Measurements from ENCODE around the gene ZNF800.

Gene ZNF800

DNA sequence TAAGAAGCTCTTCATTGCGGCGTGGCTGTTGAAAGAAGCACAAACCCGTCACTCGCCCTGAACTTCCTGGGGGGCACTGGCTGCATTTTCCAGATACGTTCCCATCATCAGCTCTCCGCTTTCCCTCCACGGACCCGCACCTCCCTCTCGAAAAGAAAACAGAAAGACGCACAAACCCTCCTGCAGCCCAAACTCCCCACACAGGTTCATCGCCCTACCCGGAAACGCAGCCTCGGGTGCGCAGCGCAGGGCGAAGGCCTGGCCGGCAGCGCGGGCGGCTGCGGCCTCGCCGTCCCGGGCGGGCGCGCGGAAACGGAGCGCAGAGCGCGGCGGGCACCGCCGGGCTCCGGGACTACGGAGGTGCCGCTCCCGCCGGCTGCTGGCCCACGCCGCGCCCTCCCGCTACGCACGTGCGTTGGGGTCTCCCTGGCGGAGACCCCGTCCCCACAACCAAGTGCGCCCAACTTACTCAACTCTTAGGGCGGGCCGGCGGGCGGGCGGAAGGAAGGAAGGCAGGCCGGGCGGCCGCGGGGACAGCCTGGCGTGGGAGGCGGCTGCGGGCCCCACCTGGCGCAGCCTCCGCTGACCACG lies 822 bp downstream of the ZNF800 start:
- Histone ChIP-seq H3K9me3 (ENCODE audit: control insufficient read depth in 2 of 2, low read length in 2 of 2) (no peaks in the 10 kb centered on the region), H3K4me3 (ENCODE audit: low read length in 2 of 2) (peak overlapping the region; percentile 84 to 92), H3K27ac (ENCODE audit: low read depth in 2 of 2, low read length in 2 of 2) (peak overlapping the region; percentile 94 to 99), H3K4me1 (ENCODE audit: control insufficient read depth in 2 of 2, insufficient read depth in 2 of 2, low read length in 2 of 2) (peaks cover 8 to 19% of the 10 kb centered on the region in 2 donors), H3K27me3 (ENCODE audit: control insufficient read depth in 2 of 2, insufficient read depth in 2 of 2, low read length in 2 of 2) (no peaks in the 10 kb centered on the region), H3K9ac (ENCODE audit: low read depth in 1 of 2, low read length in 2 of 2) (peak overlapping the region; percentile 79 to 94), H3K36me3 (ENCODE audit: control insufficient read depth in 2 of 2, insufficient read depth in 2 of 2, low read length in 2 of 2) (peaks cover 9 to 11% of the 10 kb centered on the region in 2 donors)

DNA sequence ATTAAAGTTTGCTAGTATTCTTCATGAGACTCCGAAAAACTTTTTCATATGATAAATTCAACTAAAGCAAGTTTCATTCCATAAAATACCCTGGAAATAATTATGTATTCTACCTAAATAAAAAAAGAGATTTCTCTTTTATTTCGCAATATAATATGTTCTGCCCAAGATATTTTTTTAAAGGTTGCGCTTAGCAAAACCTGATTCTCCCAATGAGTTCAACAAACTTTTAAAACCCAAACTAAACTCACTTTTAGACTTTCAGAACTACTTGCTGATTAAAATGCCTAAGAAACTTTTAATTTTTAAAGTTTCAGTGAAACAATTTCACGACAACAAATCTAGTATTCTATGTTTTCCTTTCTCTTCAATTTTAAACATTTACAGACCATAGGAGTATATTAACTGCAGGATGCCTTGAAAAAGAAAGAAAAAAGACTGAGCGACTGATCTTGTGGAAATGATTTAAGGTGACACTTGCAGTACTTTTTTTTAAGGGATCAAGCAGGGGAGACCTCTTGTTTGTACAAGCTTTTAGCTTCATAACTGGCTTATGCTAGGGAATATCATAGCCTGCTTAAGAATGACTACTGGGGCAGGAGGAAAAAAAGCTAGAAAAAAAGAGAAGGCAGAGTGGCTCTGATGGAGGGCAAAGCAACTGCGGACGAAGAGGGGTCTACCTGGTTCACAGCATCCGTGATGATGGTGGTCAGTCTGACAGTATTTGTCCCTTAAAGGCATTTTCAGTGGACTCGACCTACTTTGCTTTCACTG lies 1.5 kb downstream of the ZNF800 start:
- peaks cover 8 to 19% of the 10 kb centered on the region in 2 donors for H3K4me1 ChIP-seq (ENCODE audit: control insufficient read depth in 2 of 2, insufficient read depth in 2 of 2, low read length in 2 of 2)
- H3K27me3 ChIP-seq (ENCODE audit: control insufficient read depth in 2 of 2, insufficient read depth in 2 of 2, low read length in 2 of 2): no peaks in the 10 kb centered on the region
- H3K4me3 ChIP-seq (ENCODE audit: low read length in 2 of 2): peak overlapping the region; percentile 84 to 92
- H3K9me3 ChIP-seq (ENCODE audit: control insufficient read depth in 2 of 2, low read length in 2 of 2): no peaks in the 10 kb centered on the region
- H3K9ac ChIP-seq (ENCODE audit: low read depth in 1 of 2, low read length in 2 of 2): peak overlapping the region; percentile 79 to 94
- peaks cover 11 to 14% of the 10 kb centered on the region in 2 donors for H3K36me3 ChIP-seq (ENCODE audit: control insufficient read depth in 2 of 2, insufficient read depth in 2 of 2, low read length in 2 of 2)
- H3K27ac ChIP-seq (ENCODE audit: low read depth in 2 of 2, low read length in 2 of 2): peak overlapping the region; percentile 94 to 99

DNA sequence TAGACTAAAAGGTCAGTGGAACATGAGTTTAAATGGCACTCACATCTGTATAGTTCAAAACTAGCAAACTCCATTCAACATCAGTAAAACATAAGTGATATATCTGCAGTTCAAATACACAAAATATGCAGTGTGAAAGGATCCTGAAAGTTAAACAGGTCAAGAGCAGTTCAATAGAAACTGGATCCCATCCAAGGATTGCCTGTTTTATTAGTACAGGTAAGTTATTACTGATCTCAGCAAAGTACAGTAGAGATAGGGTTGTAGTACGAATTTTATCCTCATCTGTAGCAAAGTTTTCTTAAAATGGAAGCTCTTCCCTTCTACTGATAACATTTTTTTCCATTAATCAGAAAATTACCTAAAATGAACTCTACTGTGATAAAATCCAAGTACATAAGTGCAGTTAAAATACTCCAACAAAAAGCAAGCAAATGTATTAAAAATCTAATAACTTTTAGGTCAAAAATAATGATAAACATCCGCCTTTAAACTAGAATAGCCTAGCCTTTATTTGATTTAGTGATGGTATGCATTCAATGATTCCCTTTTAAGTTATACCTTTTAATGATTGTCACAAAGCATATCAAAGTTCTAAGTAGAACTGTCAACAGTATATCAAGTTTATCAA lies 2.2 kb downstream of the ZNF800 start:
- H3K27me3 ChIP-seq (ENCODE audit: control insufficient read depth in 2 of 2, insufficient read depth in 2 of 2, low read length in 2 of 2): no peaks in the 10 kb centered on the region
- H3K9me3 ChIP-seq (ENCODE audit: control insufficient read depth in 2 of 2, low read length in 2 of 2): no peaks in the 10 kb centered on the region
- no peak overlapping the region for H3K9ac ChIP-seq (ENCODE audit: low read depth in 1 of 2, low read length in 2 of 2)
- H3K27ac ChIP-seq (ENCODE audit: low read depth in 2 of 2, low read length in 2 of 2): no peak overlapping the region
- H3K4me1 ChIP-seq (ENCODE audit: control insufficient read depth in 2 of 2, insufficient read depth in 2 of 2, low read length in 2 of 2): peaks cover 8 to 19% of the 10 kb centered on the region in 2 donors
- peaks cover 11 to 14% of the 10 kb centered on the region in 2 donors for H3K36me3 ChIP-seq (ENCODE audit: control insufficient read depth in 2 of 2, insufficient read depth in 2 of 2, low read length in 2 of 2)
- no peak overlapping the region for H3K4me3 ChIP-seq (ENCODE audit: low read length in 2 of 2)

DNA sequence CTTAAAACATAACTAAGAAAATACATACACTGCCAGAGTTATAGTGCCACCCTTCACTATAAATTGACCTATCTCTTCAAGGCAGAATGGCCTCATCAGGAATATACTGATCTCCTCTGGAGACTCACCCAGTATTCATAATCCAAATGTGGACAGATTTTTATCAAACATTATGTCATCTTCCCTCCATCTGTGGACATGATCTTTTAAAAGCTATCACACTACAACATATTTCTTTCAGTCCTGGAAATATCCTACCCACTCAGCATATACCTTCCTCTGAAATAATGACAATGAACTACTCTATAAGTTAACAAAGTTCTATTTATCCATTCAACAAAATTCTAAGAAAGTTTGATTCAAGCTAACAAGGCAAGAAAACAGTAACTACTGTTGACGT lies 3.2 kb downstream of the ZNF800 start:
- Histone ChIP-seq H3K36me3 (ENCODE audit: control insufficient read depth in 2 of 2, insufficient read depth in 2 of 2, low read length in 2 of 2) (peaks cover 11 to 17% of the 10 kb centered on the region in 2 donors), H3K27me3 (ENCODE audit: control insufficient read depth in 2 of 2, insufficient read depth in 2 of 2, low read length in 2 of 2) (no peaks in the 10 kb centered on the region), H3K4me1 (ENCODE audit: control insufficient read depth in 2 of 2, insufficient read depth in 2 of 2, low read length in 2 of 2) (peaks cover 8 to 19% of the 10 kb centered on the region in 2 donors), H3K27ac (ENCODE audit: low read depth in 2 of 2, low read length in 2 of 2) (no peak overlapping the region), H3K9ac (ENCODE audit: low read depth in 1 of 2, low read length in 2 of 2) (no peak overlapping the region), H3K4me3 (ENCODE audit: low read length in 2 of 2) (no peak overlapping the region), H3K9me3 (ENCODE audit: control insufficient read depth in 2 of 2, low read length in 2 of 2) (no peaks in the 10 kb centered on the region)

DNA sequence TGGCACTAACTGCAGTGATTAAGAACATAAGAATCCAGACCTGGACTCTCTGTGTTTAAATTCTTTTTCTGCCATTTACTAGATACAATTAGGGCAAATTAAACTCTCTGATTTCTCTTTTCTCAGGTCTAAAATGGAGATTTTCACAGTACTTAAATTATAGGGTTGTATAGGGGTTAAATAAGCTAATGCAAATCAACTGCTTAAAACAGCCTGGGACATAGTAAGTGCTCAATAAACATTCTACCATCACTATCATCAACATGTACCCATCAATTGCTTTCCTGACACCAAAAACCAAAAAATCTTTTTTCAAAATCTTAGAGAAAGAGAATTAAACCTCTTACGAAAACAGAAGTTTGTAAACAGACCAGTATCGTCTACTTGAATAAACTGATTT lies 4.5 kb downstream of the ZNF800 start:
- Histone ChIP-seq H3K4me3 (ENCODE audit: low read length in 2 of 2) (no peak overlapping the region), H3K36me3 (ENCODE audit: control insufficient read depth in 2 of 2, insufficient read depth in 2 of 2, low read length in 2 of 2) (peaks cover 11 to 21% of the 10 kb centered on the region in 2 donors), H3K4me1 (ENCODE audit: control insufficient read depth in 2 of 2, insufficient read depth in 2 of 2, low read length in 2 of 2) (peaks cover 6 to 11% of the 10 kb centered on the region in 2 donors)

DNA sequence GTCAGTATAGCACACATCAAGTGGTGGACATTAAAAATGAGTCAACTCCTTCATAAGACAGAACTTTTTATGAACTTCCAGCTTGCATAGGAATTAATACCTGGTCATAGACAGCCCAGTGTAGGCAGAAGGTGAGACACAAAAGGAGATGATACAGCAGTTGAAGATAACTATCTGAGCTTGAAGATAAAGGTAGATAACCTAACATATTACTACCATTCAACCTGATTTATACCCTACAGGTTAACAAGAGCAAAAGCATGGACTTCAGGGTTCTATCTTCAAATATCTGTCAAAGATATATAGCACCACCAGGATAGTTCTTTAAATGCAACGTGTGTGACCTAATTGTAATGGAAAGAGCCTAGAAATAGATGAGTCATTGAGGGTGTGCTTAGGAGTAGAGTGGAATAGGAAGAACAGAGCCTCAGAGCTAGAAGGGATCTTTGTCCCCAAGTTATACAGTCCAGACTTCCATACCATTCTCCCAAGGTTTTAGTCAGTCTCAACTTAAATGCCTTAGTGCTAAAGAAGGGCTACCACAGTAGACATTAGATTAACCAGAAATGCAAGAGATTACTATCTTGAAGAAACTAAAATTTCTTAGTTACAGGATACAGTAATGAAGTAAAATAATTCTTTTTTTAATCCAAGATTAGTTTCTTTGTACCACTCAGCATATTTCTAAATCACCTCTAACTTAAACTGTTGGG lies 9.2 kb downstream of the ZNF800 start:
- Histone ChIP-seq H3K27ac (ENCODE audit: low read depth in 2 of 2, low read length in 2 of 2) (no peak overlapping the region), H3K9ac (ENCODE audit: low read depth in 1 of 2, low read length in 2 of 2) (no peak overlapping the region), H3K4me1 (ENCODE audit: control insufficient read depth in 2 of 2, insufficient read depth in 2 of 2, low read length in 2 of 2) (no peaks in the 10 kb centered on the region), H3K27me3 (ENCODE audit: control insufficient read depth in 2 of 2, insufficient read depth in 2 of 2, low read length in 2 of 2) (no peaks in the 10 kb centered on the region), H3K4me3 (ENCODE audit: low read length in 2 of 2) (no peak overlapping the region), H3K36me3 (ENCODE audit: control insufficient read depth in 2 of 2, insufficient read depth in 2 of 2, low read length in 2 of 2) (peaks cover 4 to 18% of the 10 kb centered on the region in 2 donors), H3K9me3 (ENCODE audit: control insufficient read depth in 2 of 2, low read length in 2 of 2) (no peaks in the 10 kb centered on the region)

More for the DNA sequence above, 4.5 kb downstream of the ZNF800 start:
- H3K27me3 ChIP-seq (ENCODE audit: control insufficient read depth in 2 of 2, insufficient read depth in 2 of 2, low read length in 2 of 2): no peaks in the 10 kb centered on the region
- no peaks in the 10 kb centered on the region for H3K9me3 ChIP-seq (ENCODE audit: control insufficient read depth in 2 of 2, low read length in 2 of 2)
- H3K9ac ChIP-seq (ENCODE audit: low read depth in 1 of 2, low read length in 2 of 2): no peak overlapping the region
- H3K27ac ChIP-seq (ENCODE audit: low read depth in 2 of 2, low read length in 2 of 2): no peak overlapping the region

DNA sequence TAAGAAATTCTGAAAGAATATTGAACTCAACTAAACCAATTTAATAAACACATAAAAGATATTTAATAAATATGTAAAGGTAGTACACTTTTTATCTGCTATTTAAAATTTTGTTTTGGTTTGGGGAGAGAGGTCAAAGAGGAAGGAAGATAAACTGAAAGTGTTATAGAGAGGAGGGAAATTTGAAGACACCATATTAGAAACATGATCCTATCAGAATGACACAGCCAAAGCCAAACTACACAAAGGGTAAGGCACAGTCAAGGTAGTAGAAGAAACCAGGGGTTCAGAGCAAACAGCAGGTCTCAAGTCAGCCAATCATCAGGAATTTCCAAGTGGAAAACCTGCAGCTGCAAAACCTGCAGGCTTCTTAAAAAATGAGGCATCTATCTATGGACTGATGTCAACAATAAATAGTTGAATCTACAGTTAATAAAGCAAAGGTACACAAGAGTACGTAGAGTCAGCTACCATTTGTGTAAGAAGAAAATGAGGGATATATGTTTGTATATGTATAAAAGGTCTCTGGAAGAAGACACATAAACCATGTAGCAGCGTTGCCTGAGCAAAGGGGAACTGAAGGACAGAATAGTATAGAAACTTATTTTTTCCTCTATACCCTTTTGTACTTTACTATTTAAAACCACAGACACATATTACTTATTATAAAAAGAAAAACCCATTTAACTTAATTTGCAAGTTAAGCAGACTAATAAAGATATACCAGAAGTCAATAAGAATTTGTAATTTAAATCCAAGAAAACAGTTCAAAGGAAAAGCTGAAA lies 10.0 kb downstream of the ZNF800 start:
- Histone ChIP-seq H3K9ac (ENCODE audit: low read depth in 1 of 2, low read length in 2 of 2) (no peak overlapping the region), H3K4me1 (ENCODE audit: control insufficient read depth in 2 of 2, insufficient read depth in 2 of 2, low read length in 2 of 2) (no peaks in the 10 kb centered on the region), H3K36me3 (ENCODE audit: control insufficient read depth in 2 of 2, insufficient read depth in 2 of 2, low read length in 2 of 2) (peaks cover 4 to 18% of the 10 kb centered on the region in 2 donors), H3K27me3 (ENCODE audit: control insufficient read depth in 2 of 2, insufficient read depth in 2 of 2, low read length in 2 of 2) (no peaks in the 10 kb centered on the region), H3K27ac (ENCODE audit: low read depth in 2 of 2, low read length in 2 of 2) (no peak overlapping the region), H3K4me3 (ENCODE audit: low read length in 2 of 2) (no peak overlapping the region), H3K9me3 (ENCODE audit: control insufficient read depth in 2 of 2, low read length in 2 of 2) (no peaks in the 10 kb centered on the region)

DNA sequence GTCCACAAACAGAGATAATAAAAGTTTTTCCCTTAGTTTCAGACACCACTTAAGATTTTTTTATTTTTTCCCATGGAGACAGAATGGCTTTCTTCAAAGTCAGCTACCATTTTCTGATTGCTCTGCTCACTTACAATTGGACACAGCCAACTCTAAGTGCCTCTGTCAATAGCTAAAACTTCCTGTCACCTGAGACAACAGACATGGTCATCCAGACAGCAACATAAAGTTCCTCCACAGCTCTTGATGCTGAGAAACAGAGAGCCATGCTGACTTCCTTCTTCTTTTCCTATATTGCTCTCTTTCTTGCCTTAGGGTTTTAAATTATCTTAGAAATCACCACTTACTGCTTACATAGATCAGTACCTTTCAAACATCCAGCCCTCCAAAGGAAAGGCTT lies 12.0 kb downstream of the ZNF800 start:
- no peak overlapping the region for H3K4me3 ChIP-seq (ENCODE audit: low read length in 2 of 2)
- no peaks in the 10 kb centered on the region for H3K9me3 ChIP-seq (ENCODE audit: control insufficient read depth in 2 of 2, low read length in 2 of 2)
- H3K27ac ChIP-seq (ENCODE audit: low read depth in 2 of 2, low read length in 2 of 2): no peak overlapping the region
- no peaks in the 10 kb centered on the region for H3K4me1 ChIP-seq (ENCODE audit: control insufficient read depth in 2 of 2, insufficient read depth in 2 of 2, low read length in 2 of 2)
- H3K9ac ChIP-seq (ENCODE audit: low read depth in 1 of 2, low read length in 2 of 2): no peak overlapping the region
- no peaks in the 10 kb centered on the region for H3K27me3 ChIP-seq (ENCODE audit: control insufficient read depth in 2 of 2, insufficient read depth in 2 of 2, low read length in 2 of 2)
- H3K36me3 ChIP-seq (ENCODE audit: control insufficient read depth in 2 of 2, insufficient read depth in 2 of 2, low read length in 2 of 2): peaks cover 4 to 16% of the 10 kb centered on the region in 2 donors

DNA sequence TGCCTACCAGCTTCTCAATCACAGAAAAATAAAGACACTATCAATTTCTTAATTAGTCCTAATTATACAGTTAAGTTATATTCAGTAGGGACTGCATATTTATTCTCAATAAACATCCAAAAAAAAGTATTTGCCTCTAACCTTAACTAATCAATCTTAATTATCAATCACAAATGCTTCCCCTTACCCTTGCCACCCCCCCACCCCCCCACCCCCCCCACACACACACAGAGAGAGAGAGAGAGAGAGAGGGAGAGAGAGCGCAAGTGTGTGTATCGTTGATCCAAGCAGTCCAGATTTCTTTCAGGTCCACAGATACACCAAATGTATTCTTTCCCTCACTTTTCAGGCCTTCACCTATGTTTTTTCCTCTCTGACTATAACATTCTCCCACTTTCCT lies 12.9 kb downstream of the ZNF800 start:
- Histone ChIP-seq H3K27ac (ENCODE audit: low read depth in 2 of 2, low read length in 2 of 2) (no peak overlapping the region), H3K4me3 (ENCODE audit: low read length in 2 of 2) (no peak overlapping the region), H3K27me3 (ENCODE audit: control insufficient read depth in 2 of 2, insufficient read depth in 2 of 2, low read length in 2 of 2) (no peaks in the 10 kb centered on the region), H3K9me3 (ENCODE audit: control insufficient read depth in 2 of 2, low read length in 2 of 2) (no peaks in the 10 kb centered on the region), H3K4me1 (ENCODE audit: control insufficient read depth in 2 of 2, insufficient read depth in 2 of 2, low read length in 2 of 2) (no peaks in the 10 kb centered on the region), H3K36me3 (ENCODE audit: control insufficient read depth in 2 of 2, insufficient read depth in 2 of 2, low read length in 2 of 2) (peaks cover 4 to 13% of the 10 kb centered on the region in 2 donors), H3K9ac (ENCODE audit: low read depth in 1 of 2, low read length in 2 of 2) (no peak overlapping the region)
